ENCODE data around the gene EXO1. TPM values are rescaled to one million over a fixed set of nuclear protein-coding genes. Genes with fewer than 3 reads are reported as not detected.
A peak's percentile ranks its signal among the peaks of the same experiment; 100 is the strongest.

Gene EXO1
- total RNA-seq, 1 donor from 2014 or later: 25.5 TPM

DNA sequence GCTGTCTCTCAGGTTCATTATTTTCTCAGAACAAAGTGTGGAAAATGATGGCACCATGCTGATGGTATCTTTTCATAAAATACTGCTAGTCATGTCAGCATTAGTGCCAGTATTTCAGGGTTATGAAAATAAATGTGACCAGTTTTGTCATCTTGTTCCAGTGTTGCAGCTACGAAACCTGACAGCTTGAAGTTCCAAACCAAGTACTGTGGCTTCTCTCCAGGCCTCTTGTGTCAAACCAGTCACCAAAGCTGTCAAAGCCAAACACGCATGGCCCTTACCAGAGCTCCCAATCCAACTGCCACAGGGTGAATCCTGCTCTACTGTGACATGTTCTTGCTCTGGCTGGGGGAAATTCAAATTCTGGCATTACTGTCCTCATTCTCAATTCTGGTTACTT is 20.7 kb upstream of the EXO1 start:
- Mint-ChIP-seq H3K27me3 (peaks cover 2% of the 10 kb centered on the region), H3K9me3 (no peaks in the 10 kb centered on the region), H3K36me3 (no peaks in the 10 kb centered on the region), H3K27ac (no peak overlapping the region), H3K4me3 (no peak overlapping the region), H3K4me1 (ENCODE audit: unreplicated experiment) (peaks cover 11% of the 10 kb centered on the region)
- TF ChIP-seq, protein P1, sequence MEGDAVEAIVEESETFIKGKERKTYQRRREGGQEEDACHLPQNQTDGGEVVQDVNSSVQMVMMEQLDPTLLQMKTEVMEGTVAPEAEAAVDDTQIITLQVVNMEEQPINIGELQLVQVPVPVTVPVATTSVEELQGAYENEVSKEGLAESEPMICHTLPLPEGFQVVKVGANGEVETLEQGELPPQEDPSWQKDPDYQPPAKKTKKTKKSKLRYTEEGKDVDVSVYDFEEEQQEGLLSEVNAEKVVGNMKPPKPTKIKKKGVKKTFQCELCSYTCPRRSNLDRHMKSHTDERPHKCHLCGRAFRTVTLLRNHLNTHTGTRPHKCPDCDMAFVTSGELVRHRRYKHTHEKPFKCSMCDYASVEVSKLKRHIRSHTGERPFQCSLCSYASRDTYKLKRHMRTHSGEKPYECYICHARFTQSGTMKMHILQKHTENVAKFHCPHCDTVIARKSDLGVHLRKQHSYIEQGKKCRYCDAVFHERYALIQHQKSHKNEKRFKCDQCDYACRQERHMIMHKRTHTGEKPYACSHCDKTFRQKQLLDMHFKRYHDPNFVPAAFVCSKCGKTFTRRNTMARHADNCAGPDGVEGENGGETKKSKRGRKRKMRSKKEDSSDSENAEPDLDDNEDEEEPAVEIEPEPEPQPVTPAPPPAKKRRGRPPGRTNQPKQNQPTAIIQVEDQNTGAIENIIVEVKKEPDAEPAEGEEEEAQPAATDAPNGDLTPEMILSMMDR (conservative IDR thresholded peaks at IDR 0.05): no peak
- no peak for DNase-seq (ENCODE audit: extremely low spot score, unreplicated experiment)

DNA sequence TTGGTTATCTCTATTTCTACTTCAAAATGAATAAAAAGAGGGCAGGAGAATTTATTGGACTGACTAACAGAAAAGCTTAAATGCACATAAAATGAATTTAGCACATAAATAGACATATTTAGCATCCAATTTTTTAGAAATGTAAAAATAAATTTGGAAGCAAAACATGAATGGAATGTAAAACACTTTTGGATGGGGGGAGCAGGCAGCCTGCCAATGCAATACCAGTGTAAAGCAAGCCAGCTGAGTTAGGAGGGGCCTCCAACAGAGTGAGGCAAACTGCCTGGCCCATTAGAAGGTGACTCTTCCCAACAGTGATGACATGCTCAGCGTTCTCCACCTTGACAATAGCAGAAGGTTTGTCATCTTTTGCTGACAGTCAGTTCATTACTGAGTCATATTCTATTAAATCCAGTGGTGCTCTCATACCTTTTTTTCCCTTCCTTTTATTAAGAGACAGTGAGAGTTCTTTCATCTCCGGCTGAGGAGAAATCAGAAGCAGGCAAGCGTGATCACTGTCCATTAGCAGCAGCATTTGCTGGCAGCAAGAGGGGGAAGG is 19.5 kb upstream of the EXO1 start:
- Mint-ChIP-seq H3K27me3 (peaks cover 8% of the 10 kb centered on the region), H3K27ac (no peak overlapping the region), H3K4me1 (ENCODE audit: unreplicated experiment) (peaks cover 11% of the 10 kb centered on the region), H3K4me3 (no peak overlapping the region), H3K9me3 (no peaks in the 10 kb centered on the region), H3K36me3 (no peaks in the 10 kb centered on the region)
- TF ChIP-seq, protein P1 (conservative IDR thresholded peaks at IDR 0.05): no peak
- no peak for DNase-seq (ENCODE audit: extremely low spot score, unreplicated experiment)

DNA sequence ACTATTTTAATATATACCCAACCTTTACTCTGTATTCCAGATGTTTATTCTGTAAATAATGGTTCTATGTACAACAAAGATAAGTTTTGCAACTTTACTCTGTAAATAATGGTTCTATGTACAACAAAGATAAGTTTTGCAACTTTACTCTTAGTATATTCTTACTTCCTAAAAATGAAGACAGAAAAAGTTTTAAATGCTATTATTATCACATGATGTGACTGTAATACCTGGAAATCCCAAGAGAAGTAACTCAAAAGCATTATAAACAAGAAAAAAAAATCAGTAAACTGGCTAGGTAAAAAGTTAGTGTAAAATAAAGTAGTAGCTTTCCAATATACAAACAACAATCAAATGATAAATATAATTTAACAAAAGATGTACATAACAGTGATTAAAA is 18.5 kb upstream of the EXO1 start:
- Mint-ChIP-seq H3K36me3 (no peaks in the 10 kb centered on the region), H3K4me1 (ENCODE audit: unreplicated experiment) (peaks cover 11% of the 10 kb centered on the region), H3K9me3 (no peaks in the 10 kb centered on the region), H3K27ac (no peak overlapping the region), H3K27me3 (peaks cover 8% of the 10 kb centered on the region), H3K4me3 (no peak overlapping the region)
- TF ChIP-seq, protein P1 (conservative IDR thresholded peaks at IDR 0.05): no peak
- DNase-seq (ENCODE audit: extremely low spot score, unreplicated experiment): no peak

DNA sequence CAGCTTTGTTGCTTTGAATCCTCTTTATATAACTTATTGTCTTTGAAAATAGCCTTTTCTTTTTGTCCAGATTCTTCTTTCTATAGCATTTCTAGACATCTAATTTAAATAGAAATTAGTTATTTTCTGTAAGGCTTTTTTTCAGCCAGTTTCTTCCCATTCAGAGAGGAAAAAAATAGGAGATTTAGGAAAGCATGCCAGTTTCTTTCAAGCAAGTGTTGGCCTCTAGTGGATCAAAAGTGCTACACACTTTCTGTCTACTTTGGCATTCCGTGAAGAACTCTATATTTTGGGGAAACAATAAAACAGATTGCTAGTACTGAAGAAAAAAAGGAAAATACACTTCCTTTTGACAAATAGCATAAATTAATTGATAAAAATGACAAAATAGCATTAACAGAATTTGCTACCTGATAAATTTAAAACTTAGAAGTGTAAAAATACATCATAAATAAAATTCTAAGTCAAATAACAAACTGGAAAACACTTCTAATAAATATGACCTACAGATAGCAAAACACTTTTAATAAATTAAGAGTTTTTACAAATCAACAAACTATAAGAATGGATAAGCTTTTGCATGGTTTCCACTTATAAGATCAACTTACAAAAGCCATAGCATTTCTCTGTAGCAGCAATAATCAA is 13.1 kb upstream of the EXO1 start:
- no peaks in the 10 kb centered on the region for H3K4me1 Mint-ChIP-seq (ENCODE audit: unreplicated experiment)
- H3K36me3 Mint-ChIP-seq: no peaks in the 10 kb centered on the region
- no peak overlapping the region for H3K4me3 Mint-ChIP-seq
- H3K27me3 Mint-ChIP-seq: peaks cover 8% of the 10 kb centered on the region
- H3K27ac Mint-ChIP-seq: no peak overlapping the region
- no peaks in the 10 kb centered on the region for H3K9me3 Mint-ChIP-seq
- TF ChIP-seq, protein P1 (conservative IDR thresholded peaks at IDR 0.05): peak; percentile 83
- no peak for DNase-seq (ENCODE audit: extremely low spot score, unreplicated experiment)

DNA sequence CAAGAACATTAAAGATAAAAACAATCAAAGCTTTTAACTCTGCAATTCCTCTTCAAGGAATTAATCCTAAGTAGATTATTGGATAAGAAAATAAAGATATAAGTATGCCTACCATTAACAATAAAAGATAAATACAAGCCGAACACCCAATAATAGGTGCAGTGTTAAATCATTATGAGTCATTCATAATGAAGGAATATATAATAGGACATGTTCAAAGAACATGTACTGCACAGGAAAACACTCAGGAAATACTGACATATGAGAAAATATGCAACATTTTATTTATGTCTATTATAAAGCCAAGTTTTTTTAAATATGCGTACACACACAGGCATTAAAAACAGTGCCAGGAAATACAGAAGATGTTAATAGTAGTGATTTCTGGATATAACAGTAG is 11.1 kb upstream of the EXO1 start:
- Mint-ChIP-seq H3K4me3 (no peak overlapping the region), H3K9me3 (no peaks in the 10 kb centered on the region), H3K27ac (no peak overlapping the region), H3K4me1 (ENCODE audit: unreplicated experiment) (no peaks in the 10 kb centered on the region), H3K27me3 (peaks cover 8% of the 10 kb centered on the region), H3K36me3 (no peaks in the 10 kb centered on the region)
- TF ChIP-seq, protein P1 (conservative IDR thresholded peaks at IDR 0.05): no peak
- no peak for DNase-seq (ENCODE audit: extremely low spot score, unreplicated experiment)

Data from type B pancreatic cell (in vitro differentiated cells).